HepG2 (cell line): ENCODE measurements around the gene ELOVL6. TPM values are rescaled to one million over a fixed set of nuclear protein-coding genes. Genes with fewer than 3 reads are reported as not detected.

Experiments used
- ATAC-seq: fragments of 200-7000 bp; cut with Tn5 transposase; 3 replicates; pipeline ENCODE4 v1.9.1; 2020; ENCODE audit warnings: mild to moderate bottlenecking, moderate library complexity
- BruUV-seq: library from RNA; stranded (reverse); fragments of 400-500 nt; replicated peaks from 2 replicates; lab custom pipeline; 2021; lab: Mats Ljungman, UMichigan
- CTCF ChIA-PET: fragments of 300-600 bp; formaldehyde crosslinking; extraction: SDS; loops from one replicate; lab custom pipeline; 2021; ENCODE audit warnings: low total read pairs, inconsistent platforms, low intra/inter-chr PET ratio; lab: Yijun Ruan, JAX
- POLR2A ChIA-PET: fragments of 350-600 bp; sonication (Branson Sonifier 250); formaldehyde crosslinking; loops from one replicate; lab custom pipeline; 2020; ENCODE audit warnings: antibody characterized with exemption, inconsistent platforms; lab: Yijun Ruan, JAX
- DNase-seq: peaks from one replicate; pipeline ENCODE4 v3.0.0-alpha.2; 2015; ENCODE audit warnings: low spot score
- FAIRE-seq: peaks from 3 replicates; lab custom pipeline; 2011; peaks lifted over from hg19 to GRCh38; lab: Jason Lieb, UNC
- H2AFZ ChIP-seq: one replicate; pipeline ENCODE4 v1.6.1; 2011; ENCODE audit warnings: low read length, inconsistent platforms
- H3K27ac ChIP-seq: fragments of 300-600 bp; 3 replicates; pipeline ENCODE4 v1.8.0; 2011; ENCODE audit warnings: mixed run types, mild to moderate bottlenecking, mixed read lengths, low read length, inconsistent platforms; ENCODE audit not compliant: insufficient read depth; ENCODE audit errors: extremely low read length
- H3K27me3 ChIP-seq, 2 experiments: fragments of 200-600 bp in 1 of 2; 2 replicates in 1 of 2; 3 replicates in 1 of 2; pipeline versions ENCODE4 v1.6.0 to v1.8.0; 2011; ENCODE audit warnings: low read length in 2 of 2, mild to moderate bottlenecking in 2 of 2, moderate library complexity in 2 of 2, inconsistent platforms in 1 of 2; ENCODE audit not compliant: insufficient read depth in 2 of 2, control insufficient read depth in 1 of 2
- H3K36me3 ChIP-seq, 2 experiments: fragments of 200-600 bp in 1 of 2; replicated peaks in 1 of 2; 2 replicates in 1 of 2; 3 replicates in 1 of 2; pipeline versions ENCODE4 v1.5.1 to v1.8.0; 2011; ENCODE audit warnings: low read length in 2 of 2, inconsistent platforms in 1 of 2; ENCODE audit not compliant: insufficient read depth in 2 of 2, control insufficient read depth in 1 of 2
- H3K4me1 ChIP-seq: 2 replicates; pipeline ENCODE4 v1.5.1; 2012; ENCODE audit warnings: low read length, inconsistent platforms; ENCODE audit not compliant: insufficient read depth
- H3K4me2 ChIP-seq: 2 replicates; pipeline ENCODE4 v1.6.0; 2011; ENCODE audit warnings: low read depth, low read length, inconsistent platforms
- H3K4me3 ChIP-seq, 3 experiments: fragments of 200-600 bp in 1 of 3; sonication (generic), shearing (Covaris generic) in 1 of 3; replicated peaks in 1 of 3; 2 replicates each; pipeline ENCODE4 v1.5.1; 2011 to 2016; ENCODE audit warnings: low read length in 3 of 3, inconsistent platforms in 2 of 3, low read depth in 2 of 3, mild to moderate bottlenecking in 2 of 3, control low read depth in 1 of 3, mixed read lengths in 1 of 3; ENCODE audit not compliant: insufficient read depth in 1 of 3
- H3K79me2 ChIP-seq: one replicate; pipeline ENCODE4 v1.6.1; 2011; ENCODE audit warnings: low read length, inconsistent platforms; ENCODE audit not compliant: insufficient read depth
- H3K9ac ChIP-seq: 2 replicates; pipeline ENCODE4 v1.6.0; 2011; ENCODE audit warnings: mild to moderate bottlenecking, low read depth, low read length, inconsistent platforms; ENCODE audit not compliant: insufficient read depth
- H3K9me3 ChIP-seq: 2 replicates; pipeline ENCODE4 v1.5.1; 2012; ENCODE audit warnings: mild to moderate bottlenecking, low read length
- H4K20me1 ChIP-seq: 2 replicates; pipeline ENCODE4 v1.6.0; 2011; ENCODE audit warnings: inconsistent platforms, mild to moderate bottlenecking, low read length, moderate library complexity; ENCODE audit not compliant: insufficient read depth
- CEBPG ChIP-seq: IDR thresholded peaks from 2 replicates; pipeline ENCODE4 v1.6.1; 2016
- CREB3 ChIP-seq: sonication (generic); formaldehyde crosslinking; IDR thresholded peaks from 2 replicates; pipeline ENCODE4 v1.5.0; 2020; ENCODE audit warnings: missing genetic modification reagents
- IRF1 ChIP-seq: sonication (generic); formaldehyde crosslinking; IDR thresholded peaks from 2 replicates; pipeline ENCODE4 v1.4.0; 2020; ENCODE audit warnings: low read depth, mild to moderate bottlenecking, missing genetic modification reagents
- MLX ChIP-seq: IDR thresholded peaks from 2 replicates; pipeline ENCODE4 v1.6.1; 2016
- SMYD3 ChIP-seq: sonication (generic); formaldehyde crosslinking; IDR thresholded peaks from 2 replicates; pipeline ENCODE4 v1.8.1; 2023; ENCODE audit warnings: mild to moderate bottlenecking, missing genetic modification reagents
- ZNF414 ChIP-seq: sonication (generic); formaldehyde crosslinking; IDR thresholded peaks from 2 replicates; pipeline ENCODE4 v1.5.0; 2020; ENCODE audit warnings: missing genetic modification reagents
- ZNF605 ChIP-seq: sonication (generic); formaldehyde crosslinking; IDR thresholded peaks from 2 replicates; pipeline ENCODE4 v1.8.0; 2022; ENCODE audit warnings: mild to moderate bottlenecking, missing genetic modification reagents
- in situ Hi-C: cut with HindIII; loops from 2 replicates; pipeline ENCODE4 v1.10.0; 2017; ENCODE audit warnings: low pct_unique_long_range_greater_than_20kb; ENCODE audit not compliant: extremely low pct_ligation_motif_present
- intact Hi-C: fragments of 100-400 bp; cut with micrococcal nuclease; formaldehyde crosslinking; loops from one replicate; pipeline ENCODE4 v1.10.0; 2022; ENCODE audit not compliant: unreplicated experiment
- polyA plus RNA-seq, 8 experiments: library from polyadenylated mRNA; depleted of rRNA in 3 of 8; stranded (reverse) in 7 of 8; unstranded in 1 of 8; fragments of >200 nt; fragmentation: Illumina TruSeq in 4 of 8; extraction: Trizol in 4 of 8; gene quantifications; 2 replicates each; pipeline versions ENCODE4 v1.2.1 to v1.2.3, GENCODE V29; 2011 to 2016; ENCODE audit warnings: low read depth in 4 of 8, missing spikeins in 1 of 8, mixed read lengths in 1 of 8; ENCODE audit not compliant: insufficient read depth in 1 of 8
- total RNA-seq, 5 experiments: library from RNA; depleted of rRNA; stranded (reverse); fragments of >200 nt; fragmentation: Illumina TruSeq; extraction: Trizol; gene quantifications; 2 replicates each; pipeline ENCODE4 v1.2.3, GENCODE V29; 2016; ENCODE audit warnings: low read depth in 1 of 5

ELOVL6 gene
- total and polyA plus RNA-seq, 2 of the 13 experiments (the other 11 are each of a cell fraction or from before 2014, with no cell fraction given): 14.1 to 23.2 TPM

GRCh38 chr4:110099638-110100037, 98.8 kb downstream of the ELOVL6 start:
- CTCF ChIA-PET: no interaction called here
- TF ChIP-seq CREB3 (CRISPR knock-in tag): no peak
- no peak for TF ChIP-seq MLX (CRISPR knock-in tag)
- no peak for TF ChIP-seq IRF1
- no peak for TF ChIP-seq SMYD3 (CRISPR knock-in tag)
- TF ChIP-seq ZNF605 (CRISPR knock-in tag): no peak
- TF ChIP-seq CEBPG (CRISPR knock-in tag): no peak
- no peak for TF ChIP-seq ZNF414 (CRISPR knock-in tag)
- TF ChIP-seq, all 625 proteins: peak for 0
- DNase-seq (no peak), ATAC-seq (no peak), FAIRE-seq (no peak)
- H3K9ac ChIP-seq: no peak overlapping the region
- no peaks in the 10 kb centered on the region for H3K4me1 ChIP-seq
- no TSS peak for BruUV-seq
- H4K20me1 ChIP-seq: no peaks in the 10 kb centered on the region
- POLR2A ChIA-PET: no interaction called here
- H3K4me3 ChIP-seq: no peak overlapping the region
- H3K27ac ChIP-seq: no peak overlapping the region
- peaks cover 1 to 3% of the 10 kb centered on the region in 2 experiments; a peak in 3 of 5 replicates for H3K36me3 ChIP-seq
- H3K9me3 ChIP-seq: no peaks in the 10 kb centered on the region
- no peaks in the 10 kb centered on the region for H3K27me3 ChIP-seq
- intact Hi-C loops: no loop called here
- no peak overlapping the region for H3K4me2 ChIP-seq
- in situ Hi-C loops: no loop called here
- no peaks in the 10 kb centered on the region for H3K79me2 ChIP-seq
- H2AFZ ChIP-seq: no peak overlapping the region
